ENCODE results near the gene BRPF1. TPM values are rescaled to one million over a fixed set of nuclear protein-coding genes. Genes with fewer than 3 reads are reported as not detected.

BRPF1 gene
- total RNA-seq, 4 donors from 2014 or later: 11.3 to 18.8 (median 14.5) TPM

- no peak for TF ChIP-seq CTCF (IDR thresholded peaks at IDR 0.05; ENCODE audit: low read depth)
Measured at GRCh38 chr3:9687514-9687913, 44.0 kb upstream of the BRPF1 start.

GRCh38 chr3:9688961-9689360, 42.6 kb upstream of the BRPF1 start:
- TF ChIP-seq CTCF (IDR thresholded peaks at IDR 0.05; ENCODE audit: low read depth): no peak

DNA sequence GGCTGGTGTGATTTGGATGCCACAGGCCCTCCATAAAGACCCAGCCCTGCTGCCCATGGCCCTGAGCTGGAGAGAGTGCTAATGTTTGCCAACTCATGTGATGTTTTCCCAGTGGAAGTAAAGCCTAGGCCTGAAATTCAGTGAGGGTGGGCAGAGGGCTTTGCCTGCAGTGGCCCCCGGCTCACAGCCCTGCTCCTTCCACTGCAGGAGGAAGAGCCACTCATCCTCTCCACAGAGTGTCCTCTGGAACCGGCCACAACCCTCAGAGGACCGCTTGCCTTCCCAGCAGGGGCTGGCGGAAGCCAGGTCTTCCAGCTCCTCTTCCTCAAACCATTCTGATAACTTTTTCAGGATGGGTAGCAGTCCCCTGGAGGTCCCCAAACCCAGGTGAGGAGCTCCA, 41.8 kb upstream of the BRPF1 start:
- no peak for TF ChIP-seq CTCF (IDR thresholded peaks at IDR 0.05; ENCODE audit: low read depth)

DNA sequence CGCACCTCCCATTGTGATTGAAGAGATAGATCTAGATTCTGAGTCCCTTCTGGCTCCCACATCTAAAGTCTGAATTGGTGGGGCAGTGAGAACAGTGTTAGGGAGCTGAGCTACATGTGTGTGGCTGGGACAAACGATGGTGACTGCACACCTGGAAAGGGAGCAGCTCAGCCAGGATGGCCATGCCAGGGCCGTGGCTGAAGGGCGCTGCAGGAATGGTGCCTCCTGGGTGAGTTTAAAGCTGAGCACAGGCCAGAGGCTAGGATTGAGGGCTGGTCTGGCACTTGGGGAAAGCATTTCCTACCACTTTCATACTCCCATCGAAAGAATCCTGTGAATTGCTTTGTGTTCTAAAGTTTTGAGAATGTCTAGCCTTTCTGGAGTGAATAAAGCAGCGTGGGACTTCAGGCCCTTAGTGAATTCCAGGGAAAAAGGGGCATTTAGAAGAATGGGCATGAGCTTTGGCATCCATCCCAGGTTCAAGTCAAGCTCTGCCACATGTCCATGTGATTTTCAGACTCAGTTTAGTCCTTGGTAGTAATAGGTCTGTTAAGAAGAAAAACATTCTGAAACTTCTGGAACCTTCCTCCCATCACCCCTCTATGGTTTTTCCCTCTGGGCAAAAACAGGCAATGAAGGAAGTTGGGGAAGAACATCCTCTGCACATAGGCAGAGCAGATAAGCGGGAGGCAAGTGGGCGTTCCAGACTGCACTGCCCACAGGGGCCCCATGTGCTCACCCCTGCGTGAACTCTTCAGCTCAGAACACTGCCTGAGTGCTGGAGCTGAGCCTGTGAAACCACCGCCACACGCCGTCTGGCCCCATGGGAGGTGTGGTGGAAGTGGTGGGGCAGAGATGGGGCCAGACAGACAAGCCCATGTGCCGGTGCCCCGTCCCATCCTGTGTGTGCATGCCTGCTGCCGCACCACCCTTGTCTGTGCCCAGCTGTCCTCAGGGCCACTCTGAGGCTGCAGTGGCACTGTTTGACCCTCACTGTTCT, 40.8 kb upstream of the BRPF1 start:
- TF ChIP-seq CTCF (IDR thresholded peaks at IDR 0.05; ENCODE audit: low read depth): no peak

- TF ChIP-seq CTCF (IDR thresholded peaks at IDR 0.05; ENCODE audit: low read depth): no peak
Measured at GRCh38 chr3:9691636-9692035, 39.9 kb upstream of the BRPF1 start.

DNA sequence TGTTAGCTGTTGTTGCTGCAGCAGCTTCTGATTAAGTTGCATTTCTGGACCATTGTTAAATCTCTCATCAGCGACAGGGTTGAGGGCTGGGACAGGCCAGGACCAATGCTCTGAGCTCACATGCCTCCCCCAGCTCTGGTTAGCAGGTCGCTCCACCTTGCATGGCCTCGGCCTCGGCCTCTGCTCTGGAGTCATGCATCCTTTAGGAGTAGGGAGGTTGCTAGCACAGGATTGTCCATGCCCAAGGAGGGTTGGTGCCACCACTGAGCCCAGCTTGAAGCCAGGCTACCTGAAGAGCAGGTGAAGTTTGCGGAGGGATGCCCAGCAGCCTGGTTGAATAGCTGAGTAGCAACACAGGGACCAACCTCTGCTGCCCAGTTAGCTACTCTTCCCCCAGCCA, 39.1 kb upstream of the BRPF1 start:
- no peak for TF ChIP-seq CTCF (IDR thresholded peaks at IDR 0.05; ENCODE audit: low read depth)

DNA sequence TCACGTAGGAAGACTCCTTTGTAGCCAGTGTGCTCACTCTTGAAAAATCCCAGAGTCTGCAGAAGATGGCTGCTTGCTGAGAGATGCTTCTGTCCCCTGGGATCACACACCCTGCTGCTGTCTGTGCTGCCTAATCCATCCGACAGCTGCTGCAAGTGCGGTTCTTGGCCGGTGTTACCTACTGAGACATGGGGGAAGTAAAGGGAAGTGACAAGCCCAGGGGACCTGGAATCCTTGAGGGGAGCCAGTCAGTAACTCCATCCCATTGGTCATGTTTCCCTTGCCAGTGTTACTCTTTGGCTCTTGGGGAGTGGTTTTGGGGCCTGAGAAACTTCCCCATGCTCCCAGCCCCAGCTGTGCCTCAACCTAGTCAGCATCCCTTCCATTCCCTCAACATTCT, 36.2 kb upstream of the BRPF1 start:
- TF ChIP-seq CTCF (IDR thresholded peaks at IDR 0.05; ENCODE audit: low read depth): no peak

Data from subcutaneous adipose tissue (tissue), 4 donors.